ENCODE data around the gene ASGR2.
"Not testable (repeated sequence)": the region's sequence is repeated elsewhere in the genome, so short reads cannot be mapped to it uniquely, and the experiment has no call there.

The ASGR2 gene

DNA sequence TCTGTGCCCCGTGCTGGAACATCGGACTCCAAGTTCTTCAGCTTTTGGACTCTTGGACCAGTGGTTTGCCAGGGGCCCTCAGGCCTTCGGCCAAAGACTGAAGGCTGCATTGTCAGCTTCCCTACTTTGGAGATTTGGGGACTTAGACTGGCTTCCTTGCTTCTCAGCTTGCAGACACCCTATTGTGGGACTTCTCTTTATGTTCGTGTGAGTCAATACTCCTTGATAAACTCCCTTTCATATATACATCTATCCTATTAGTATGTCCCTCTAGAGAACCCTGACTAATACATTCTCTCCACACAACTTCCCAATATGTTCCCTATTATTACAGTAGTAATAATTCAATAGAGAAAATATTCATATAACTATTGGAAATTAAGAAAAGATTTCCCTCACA lies 9.2 kb upstream of the ASGR2 start:
- TF ChIP-seq CTCF (IDR thresholded peaks at IDR 0.05): no peak
- Histone ChIP-seq H3K27me3 (peaks cover 66% of the 10 kb centered on the region), H3K4me3 (ENCODE audit: low read depth in 1 of 2, low read length in 1 of 2) (no peak overlapping the region), H3K4me1 (ENCODE audit: control insufficient read depth in 1 of 2, insufficient read depth in 1 of 2, low read depth in 1 of 2, low read length in 1 of 2) (peaks cover 0 to 5% of the 10 kb centered on the region in 2 experiments), H3K27ac (no peak overlapping the region), H3K36me3 (no peaks in the 10 kb centered on the region), H3K9me3 (no peaks in the 10 kb centered on the region)

DNA sequence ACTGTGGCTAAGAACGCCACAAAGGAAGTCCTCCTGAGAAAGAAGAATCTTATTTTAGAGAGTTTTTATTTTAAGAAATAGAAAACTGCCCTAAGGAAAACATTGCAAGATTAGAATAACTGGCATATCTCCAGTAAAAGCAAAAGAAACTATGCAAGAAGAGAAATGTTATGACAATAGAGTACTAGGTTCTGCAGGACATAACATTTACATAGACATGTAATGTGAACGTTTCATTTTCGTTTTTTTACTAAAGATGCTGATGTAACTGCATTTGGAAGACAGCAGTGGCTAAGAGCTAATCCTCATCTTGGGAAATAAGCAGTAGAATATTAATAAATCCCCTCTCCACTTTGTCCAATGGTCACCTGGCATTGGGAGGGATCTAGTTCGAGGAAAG lies 7.8 kb upstream of the ASGR2 start:
- Histone ChIP-seq H3K4me1 (ENCODE audit: control insufficient read depth in 1 of 2, insufficient read depth in 1 of 2, low read depth in 1 of 2, low read length in 1 of 2) (peaks cover 0 to 5% of the 10 kb centered on the region in 2 experiments), H3K4me3 (ENCODE audit: low read depth in 1 of 2, low read length in 1 of 2) (no peak overlapping the region), H3K36me3 (no peaks in the 10 kb centered on the region), H3K27ac (no peak overlapping the region), H3K9me3 (no peaks in the 10 kb centered on the region), H3K27me3 (peaks cover 69% of the 10 kb centered on the region)
- no peak for TF ChIP-seq CTCF (IDR thresholded peaks at IDR 0.05)

GRCh38 chr17:7120635-7121034 lies 6.0 kb upstream of the ASGR2 start:
- H3K27me3 ChIP-seq: peaks cover 86% of the 10 kb centered on the region
- H3K4me1 ChIP-seq (ENCODE audit: control insufficient read depth in 1 of 2, insufficient read depth in 1 of 2, low read depth in 1 of 2, low read length in 1 of 2); H3K36me3 ChIP-seq; H3K27ac ChIP-seq; H3K9me3 ChIP-seq; H3K4me3 ChIP-seq (ENCODE audit: low read depth in 1 of 2, low read length in 1 of 2): not testable (repeated sequence)

DNA sequence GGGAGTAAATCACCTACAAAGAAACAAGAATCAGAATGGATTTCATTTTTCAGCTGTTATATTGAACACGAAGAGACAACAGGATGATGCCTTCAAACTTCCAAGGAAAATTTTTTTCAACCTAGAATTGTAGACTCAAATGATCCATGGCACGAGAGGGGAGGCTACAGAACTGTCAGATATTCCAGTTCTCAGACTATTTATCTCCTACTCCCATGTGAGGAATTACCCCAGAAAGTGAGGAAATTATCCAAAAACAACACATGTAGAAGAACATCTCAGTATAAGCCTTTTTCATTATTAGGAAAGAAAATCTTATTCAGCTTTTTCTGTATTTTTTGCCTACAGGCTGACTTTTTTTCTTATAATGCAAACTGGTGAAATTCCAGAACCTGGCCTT lies 5.5 kb upstream of the ASGR2 start:
- no peak overlapping the region for H3K4me3 ChIP-seq (ENCODE audit: low read depth in 1 of 2, low read length in 1 of 2)
- peaks cover 91% of the 10 kb centered on the region for H3K27me3 ChIP-seq
- no peaks in the 10 kb centered on the region for H3K9me3 ChIP-seq
- H3K36me3 ChIP-seq: no peaks in the 10 kb centered on the region
- H3K4me1 ChIP-seq (ENCODE audit: control insufficient read depth in 1 of 2, insufficient read depth in 1 of 2, low read depth in 1 of 2, low read length in 1 of 2): peaks cover 0 to 5% of the 10 kb centered on the region in 2 experiments
- H3K27ac ChIP-seq: no peak overlapping the region
- no peak for TF ChIP-seq CTCF (IDR thresholded peaks at IDR 0.05)

GRCh38 chr17:7119314-7119713 lies 4.7 kb upstream of the ASGR2 start:
- no peaks in the 10 kb centered on the region for H3K9me3 ChIP-seq
- no peaks in the 10 kb centered on the region for H3K36me3 ChIP-seq
- H3K4me1 ChIP-seq (ENCODE audit: control insufficient read depth in 1 of 2, insufficient read depth in 1 of 2, low read depth in 1 of 2, low read length in 1 of 2): peaks cover 3 to 7% of the 10 kb centered on the region in 2 experiments
- no peak overlapping the region for H3K27ac ChIP-seq
- H3K27me3 ChIP-seq: peaks cover 97% of the 10 kb centered on the region
- H3K4me3 ChIP-seq (ENCODE audit: low read depth in 1 of 2, low read length in 1 of 2): no peak overlapping the region
- TF ChIP-seq CTCF (IDR thresholded peaks at IDR 0.05): no peak

GRCh38 chr17:7114875-7115614 lies 423 bp upstream of the ASGR2 start:
- Histone ChIP-seq H3K9me3 (no peaks in the 10 kb centered on the region), H3K4me3 (ENCODE audit: low read depth in 1 of 2, low read length in 1 of 2) (no peak overlapping the region), H3K36me3 (no peaks in the 10 kb centered on the region), H3K27me3 (peaks cover 77% of the 10 kb centered on the region), H3K27ac (no peak overlapping the region), H3K4me1 (ENCODE audit: control insufficient read depth in 1 of 2, insufficient read depth in 1 of 2, low read depth in 1 of 2, low read length in 1 of 2) (peaks cover 3% of the 10 kb centered on the region in 2 experiments)
- TF ChIP-seq CTCF (IDR thresholded peaks at IDR 0.05): no peak
